Measurements from ENCODE around the gene VPREB3. TPM values are rescaled to one million over a fixed set of nuclear protein-coding genes. Genes with fewer than 3 reads are reported as not detected.
A peak's percentile ranks its signal among the peaks of the same experiment; 100 is the strongest.

The VPREB3 gene
- total and polyA plus RNA-seq, 2 experiments from 2014 or later: not detected

DNA sequence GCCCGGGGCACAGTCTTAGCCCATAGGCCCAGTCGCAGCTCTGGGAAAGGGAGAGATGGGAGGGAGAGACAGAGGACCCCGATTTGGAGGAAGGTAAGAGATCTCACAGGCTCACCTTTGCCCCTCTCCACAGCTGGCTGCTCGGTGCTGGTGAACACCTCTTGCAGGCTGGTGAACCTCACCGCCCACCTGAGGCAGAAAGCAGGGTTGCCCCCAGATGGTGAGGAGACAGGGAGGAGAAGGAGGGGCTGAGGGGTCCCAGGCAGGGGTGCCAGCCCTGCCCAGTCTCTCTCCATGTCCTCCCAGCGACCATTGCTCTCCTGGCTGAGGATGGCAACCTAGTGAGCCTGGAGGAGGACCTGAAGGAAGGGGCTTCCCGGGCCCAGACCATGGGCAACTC lies 9.7 kb upstream of the VPREB3 start:
- peak overlapping the region; percentile 53 for H3K4me2 ChIP-seq
- H3K9me3 ChIP-seq (ENCODE audit: low read depth): no peaks in the 10 kb centered on the region
- no peaks in the 10 kb centered on the region for H4K20me1 ChIP-seq (ENCODE audit: insufficient read depth, poor library complexity, severe bottlenecking)
- no peaks in the 10 kb centered on the region for H3K27me3 ChIP-seq
- no peak for TF ChIP-seq EZH2 (IDR thresholded peaks at IDR 0.05; ENCODE audit: borderline replicate concordance)
- TF ChIP-seq, protein P1, sequence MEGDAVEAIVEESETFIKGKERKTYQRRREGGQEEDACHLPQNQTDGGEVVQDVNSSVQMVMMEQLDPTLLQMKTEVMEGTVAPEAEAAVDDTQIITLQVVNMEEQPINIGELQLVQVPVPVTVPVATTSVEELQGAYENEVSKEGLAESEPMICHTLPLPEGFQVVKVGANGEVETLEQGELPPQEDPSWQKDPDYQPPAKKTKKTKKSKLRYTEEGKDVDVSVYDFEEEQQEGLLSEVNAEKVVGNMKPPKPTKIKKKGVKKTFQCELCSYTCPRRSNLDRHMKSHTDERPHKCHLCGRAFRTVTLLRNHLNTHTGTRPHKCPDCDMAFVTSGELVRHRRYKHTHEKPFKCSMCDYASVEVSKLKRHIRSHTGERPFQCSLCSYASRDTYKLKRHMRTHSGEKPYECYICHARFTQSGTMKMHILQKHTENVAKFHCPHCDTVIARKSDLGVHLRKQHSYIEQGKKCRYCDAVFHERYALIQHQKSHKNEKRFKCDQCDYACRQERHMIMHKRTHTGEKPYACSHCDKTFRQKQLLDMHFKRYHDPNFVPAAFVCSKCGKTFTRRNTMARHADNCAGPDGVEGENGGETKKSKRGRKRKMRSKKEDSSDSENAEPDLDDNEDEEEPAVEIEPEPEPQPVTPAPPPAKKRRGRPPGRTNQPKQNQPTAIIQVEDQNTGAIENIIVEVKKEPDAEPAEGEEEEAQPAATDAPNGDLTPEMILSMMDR (IDR thresholded peaks at IDR 0.05; ENCODE audit: poor library complexity): no peak
- no peak for TF ChIP-seq EZH2phosphoT487 (IDR thresholded peaks at IDR 0.05; ENCODE audit: low read depth, severe bottlenecking, unreplicated experiment)
- H3K79me2 ChIP-seq: peaks cover 2% of the 10 kb centered on the region
- H3K27ac ChIP-seq: no peak overlapping the region
- no peaks in the 10 kb centered on the region for H3K9me2 ChIP-seq (replicated peaks; ENCODE audit: insufficient read depth)
- peaks cover 16% of the 10 kb centered on the region for H3K4me1 ChIP-seq (ENCODE audit: insufficient read depth)
- H3K4me3 ChIP-seq: no peak overlapping the region
- no peak for DNase-seq (ENCODE audit: low spot score)
- H2AFZ ChIP-seq: no peak overlapping the region
- H3K36me3 ChIP-seq (replicated peaks; ENCODE audit: insufficient read depth, low read depth): no peaks in the 10 kb centered on the region
- WGBS (ENCODE audit: low lambda C conversion rate, missing lambda C conversion rate): 86% methylated on average over 7 of the region's 7 CpGs

DNA sequence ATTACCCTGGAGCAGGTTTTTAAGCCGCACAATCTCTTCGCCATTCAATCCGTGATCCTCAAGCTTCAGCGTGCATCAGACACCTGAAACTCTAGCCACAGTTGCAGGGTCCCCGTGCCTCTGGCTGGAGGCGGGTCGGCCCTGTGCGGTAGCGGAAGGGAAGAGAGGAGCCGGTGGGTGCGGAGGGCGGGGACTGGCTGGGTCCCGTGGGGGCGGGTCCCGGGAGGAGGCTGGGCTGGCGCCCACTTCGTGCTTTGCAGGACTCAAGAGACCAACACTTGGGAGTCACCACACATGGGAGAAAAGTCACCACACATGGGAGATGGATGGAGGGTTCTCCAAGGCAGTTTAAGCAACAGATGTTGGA lies 9.3 kb upstream of the VPREB3 start:
- Histone ChIP-seq H3K4me2 (peak overlapping the region; percentile 53), H3K27me3 (no peaks in the 10 kb centered on the region), H4K20me1 (ENCODE audit: insufficient read depth, poor library complexity, severe bottlenecking) (no peaks in the 10 kb centered on the region), H3K4me1 (ENCODE audit: insufficient read depth) (peaks cover 12% of the 10 kb centered on the region), H3K9me3 (ENCODE audit: low read depth) (no peaks in the 10 kb centered on the region), H3K9me2 (replicated peaks; ENCODE audit: insufficient read depth) (no peaks in the 10 kb centered on the region), H2AFZ (no peak overlapping the region), H3K27ac (no peak overlapping the region), H3K4me3 (no peak overlapping the region), H3K79me2 (peaks cover 2% of the 10 kb centered on the region), H3K36me3 (replicated peaks; ENCODE audit: insufficient read depth, low read depth) (no peaks in the 10 kb centered on the region)
- DNase-seq (ENCODE audit: low spot score): no peak
- 42% methylated on average over 16 of the region's 17 CpGs for WGBS (ENCODE audit: low lambda C conversion rate, missing lambda C conversion rate)
- TF ChIP-seq, protein P1 (IDR thresholded peaks at IDR 0.05; ENCODE audit: poor library complexity): no peak
- no peak for TF ChIP-seq EZH2 (IDR thresholded peaks at IDR 0.05; ENCODE audit: borderline replicate concordance)
- no peak for TF ChIP-seq EZH2phosphoT487 (IDR thresholded peaks at IDR 0.05; ENCODE audit: low read depth, severe bottlenecking, unreplicated experiment)

- no peaks in the 10 kb centered on the region for H4K20me1 ChIP-seq (ENCODE audit: insufficient read depth, poor library complexity, severe bottlenecking)
- H3K79me2 ChIP-seq: peaks cover 1% of the 10 kb centered on the region
- H3K36me3 ChIP-seq (replicated peaks; ENCODE audit: insufficient read depth, low read depth): no peaks in the 10 kb centered on the region
- no peak for DNase-seq (ENCODE audit: low spot score)
- no peaks in the 10 kb centered on the region for H3K27me3 ChIP-seq
- H3K4me3 ChIP-seq: no peak within 1 kb of the TSS
- no peak within 1 kb of the TSS for H2AFZ ChIP-seq
- no peak within 1 kb of the TSS for H3K27ac ChIP-seq
- no peaks in the 10 kb centered on the region for H3K9me3 ChIP-seq (ENCODE audit: low read depth)
- peaks cover 10% of the 10 kb centered on the region for H3K4me1 ChIP-seq (ENCODE audit: insufficient read depth)
- no peaks in the 10 kb centered on the region for H3K9me2 ChIP-seq (replicated peaks; ENCODE audit: insufficient read depth)
- TF ChIP-seq EZH2phosphoT487 (IDR thresholded peaks at IDR 0.05; ENCODE audit: low read depth, severe bottlenecking, unreplicated experiment): no peak
- TF ChIP-seq, protein P1 (IDR thresholded peaks at IDR 0.05; ENCODE audit: poor library complexity): no peak
- TF ChIP-seq EZH2 (IDR thresholded peaks at IDR 0.05; ENCODE audit: borderline replicate concordance): no peak
- H3K4me2 ChIP-seq: peak within 1 kb of the TSS; percentile 53
- WGBS (ENCODE audit: low lambda C conversion rate, missing lambda C conversion rate): 77% methylated on average over 12 of the region's 23 CpGs
These were observed 8.8 kb upstream of the VPREB3 start, which contains the start of gene C22orf15 for GRCh38 chr22:23762842-23763578. C22orf15 (plus strand) TSS chr22:23762990; CDS start chr22:23763307, 317 bp downstream.

Data from hepatocyte (in vitro differentiated cells).